ENCODE results near the gene PSMB1.

The PSMB1 gene

DNA sequence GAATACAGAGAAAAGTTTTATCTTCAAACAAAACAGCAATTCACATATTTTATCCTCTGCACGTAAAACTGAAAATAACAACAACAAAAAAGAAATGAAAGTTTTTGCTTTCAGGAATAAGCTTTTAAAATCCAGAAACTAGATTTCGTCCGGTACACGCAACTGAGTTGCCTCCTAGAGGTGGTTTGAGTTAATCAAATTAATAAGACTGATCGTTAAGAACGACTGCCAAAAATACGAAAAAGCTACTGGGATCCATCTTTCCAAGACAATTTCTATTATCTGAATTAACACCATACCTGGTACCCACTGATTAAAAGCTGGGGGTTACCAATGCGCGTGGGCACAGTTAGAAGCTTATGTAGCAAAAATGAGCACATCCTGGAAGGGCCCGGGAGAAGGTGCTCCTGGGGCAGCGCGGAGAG, 30.7 kb upstream of the PSMB1 start:
- in situ Hi-C loops (cut with HindIII; ENCODE audit: low sequenced_read_pairs) = no loop called here
- DNase-seq (ENCODE audit: low read depth, low spot score) = peak; percentile 32
- H3K4me3 ChIP-seq (ENCODE audit: low read depth, low read length) = peak overlapping the region; percentile 89
- TF ChIP-seq, protein P1, sequence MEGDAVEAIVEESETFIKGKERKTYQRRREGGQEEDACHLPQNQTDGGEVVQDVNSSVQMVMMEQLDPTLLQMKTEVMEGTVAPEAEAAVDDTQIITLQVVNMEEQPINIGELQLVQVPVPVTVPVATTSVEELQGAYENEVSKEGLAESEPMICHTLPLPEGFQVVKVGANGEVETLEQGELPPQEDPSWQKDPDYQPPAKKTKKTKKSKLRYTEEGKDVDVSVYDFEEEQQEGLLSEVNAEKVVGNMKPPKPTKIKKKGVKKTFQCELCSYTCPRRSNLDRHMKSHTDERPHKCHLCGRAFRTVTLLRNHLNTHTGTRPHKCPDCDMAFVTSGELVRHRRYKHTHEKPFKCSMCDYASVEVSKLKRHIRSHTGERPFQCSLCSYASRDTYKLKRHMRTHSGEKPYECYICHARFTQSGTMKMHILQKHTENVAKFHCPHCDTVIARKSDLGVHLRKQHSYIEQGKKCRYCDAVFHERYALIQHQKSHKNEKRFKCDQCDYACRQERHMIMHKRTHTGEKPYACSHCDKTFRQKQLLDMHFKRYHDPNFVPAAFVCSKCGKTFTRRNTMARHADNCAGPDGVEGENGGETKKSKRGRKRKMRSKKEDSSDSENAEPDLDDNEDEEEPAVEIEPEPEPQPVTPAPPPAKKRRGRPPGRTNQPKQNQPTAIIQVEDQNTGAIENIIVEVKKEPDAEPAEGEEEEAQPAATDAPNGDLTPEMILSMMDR (IDR thresholded peaks at IDR 0.05; ENCODE audit: low read depth, low read length) = no peak

DNA sequence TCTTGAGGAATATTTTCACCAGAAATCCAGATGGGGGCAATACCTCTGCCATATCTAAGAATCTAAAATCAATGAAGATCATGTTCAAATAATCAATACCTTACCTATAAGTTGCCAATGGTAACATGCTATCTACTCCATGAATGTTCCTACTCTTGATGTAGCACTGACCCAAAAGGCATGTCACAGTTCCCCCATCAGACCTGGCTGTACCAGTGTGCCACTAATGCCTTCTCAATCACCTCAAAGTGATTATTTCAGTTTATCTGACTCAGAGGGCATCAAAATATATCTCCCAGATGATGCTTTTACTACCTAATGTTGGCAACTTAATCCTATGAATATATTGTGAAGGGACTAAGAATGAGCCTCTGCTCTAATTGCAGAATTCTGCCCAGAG, 25.8 kb upstream of the PSMB1 start:
- TF ChIP-seq, protein P1 (IDR thresholded peaks at IDR 0.05; ENCODE audit: low read depth, low read length) = no peak
- no peak overlapping the region for H3K4me3 ChIP-seq (ENCODE audit: low read depth, low read length)
- no peak for DNase-seq (ENCODE audit: low read depth, low spot score)
- in situ Hi-C loops (cut with HindIII; ENCODE audit: low sequenced_read_pairs) = no loop called here

DNA sequence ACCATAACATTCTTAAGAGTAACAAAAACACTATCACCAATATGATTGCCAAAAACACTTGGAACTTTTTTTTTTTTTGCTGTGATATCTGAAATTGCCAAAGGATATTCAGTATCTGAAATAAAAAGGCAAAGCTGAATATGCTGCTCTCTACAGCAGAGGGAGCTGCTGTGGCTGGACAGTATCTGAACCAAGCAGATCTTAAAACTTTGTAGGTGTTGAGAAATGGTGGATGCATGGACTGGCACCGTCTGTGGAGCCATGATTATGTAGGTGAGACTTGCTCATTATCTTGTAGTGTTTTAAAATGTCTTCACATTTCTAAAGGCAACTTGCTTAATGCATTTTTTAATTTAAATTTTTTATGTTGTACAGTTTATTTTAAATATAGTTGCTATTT, 22.1 kb upstream of the PSMB1 start:
- no peak for DNase-seq (ENCODE audit: low read depth, low spot score)
- in situ Hi-C loops (cut with HindIII; ENCODE audit: low sequenced_read_pairs) = no loop called here
- H3K4me3 ChIP-seq (ENCODE audit: low read depth, low read length) = no peak overlapping the region
- TF ChIP-seq, protein P1 (IDR thresholded peaks at IDR 0.05; ENCODE audit: low read depth, low read length) = peak; percentile 38

DNA sequence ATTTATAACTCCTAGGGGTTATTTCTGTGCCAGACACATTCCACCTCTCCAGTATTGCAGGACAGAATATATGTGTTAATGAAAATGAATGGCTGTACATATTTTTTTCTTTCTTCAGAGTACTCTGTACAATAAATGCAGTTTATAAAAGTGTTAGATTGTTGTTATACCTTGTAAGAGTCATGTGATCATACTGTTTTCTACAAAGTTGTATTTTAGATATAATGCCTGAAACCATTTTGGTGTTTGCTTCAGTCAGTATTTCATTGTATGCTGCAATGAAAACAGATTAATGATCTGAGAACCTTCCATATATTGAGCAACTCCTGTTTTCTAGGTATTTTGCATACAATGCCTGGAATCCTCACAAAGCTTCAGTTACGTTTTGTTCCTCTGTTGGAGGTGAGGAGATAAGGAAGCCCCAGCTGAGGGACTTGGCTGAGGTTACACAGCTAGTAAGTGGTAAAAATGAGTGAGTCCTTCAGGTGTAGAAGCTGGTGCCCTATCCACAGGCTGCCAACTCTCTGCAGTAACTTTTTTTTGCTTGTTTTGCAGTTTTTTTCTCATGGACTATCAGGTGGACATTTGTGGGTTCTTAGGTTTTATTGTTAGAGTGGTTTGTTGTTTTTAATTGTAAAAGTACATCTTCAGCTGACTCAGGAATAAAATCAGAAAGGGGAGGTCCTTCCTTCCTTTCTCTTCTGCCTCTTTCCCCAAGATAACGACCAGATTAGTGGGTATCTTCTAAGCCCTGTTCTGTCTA, 19.8 kb upstream of the PSMB1 start:
- in situ Hi-C loops (cut with HindIII; ENCODE audit: low sequenced_read_pairs) = no loop called here
- TF ChIP-seq, protein P1 (IDR thresholded peaks at IDR 0.05; ENCODE audit: low read depth, low read length) = no peak
- H3K4me3 ChIP-seq (ENCODE audit: low read depth, low read length) = no peak overlapping the region
- no peak for DNase-seq (ENCODE audit: low read depth, low spot score)

DNA sequence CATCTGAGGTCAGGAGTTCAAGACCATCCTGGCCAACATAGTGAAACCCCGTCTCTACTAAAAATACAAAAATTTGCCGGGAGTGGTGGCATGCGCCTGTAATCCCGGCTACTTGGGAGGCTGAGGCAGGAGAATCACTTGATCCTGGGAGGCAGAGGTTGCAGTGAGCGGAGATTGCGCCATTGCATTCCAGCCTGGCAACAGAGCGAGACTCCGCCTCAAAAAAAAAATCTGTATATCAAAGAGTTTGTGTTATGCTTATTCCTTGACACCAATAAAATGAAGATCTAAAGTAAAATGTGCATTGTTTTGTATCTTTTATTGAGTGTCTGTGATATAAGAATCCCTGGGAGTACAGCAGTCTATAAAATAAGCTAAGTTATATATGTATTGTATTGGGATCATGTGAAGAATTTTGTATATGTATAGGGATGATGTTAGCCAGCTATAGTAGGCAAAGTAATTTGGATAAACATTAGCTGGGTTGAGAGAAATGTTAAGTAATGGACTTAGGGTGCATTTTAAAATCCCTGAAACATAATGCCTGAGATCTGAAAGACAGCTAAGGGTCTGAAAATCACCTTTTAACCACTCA, 11.9 kb upstream of the PSMB1 start:
- TF ChIP-seq, protein P1 (IDR thresholded peaks at IDR 0.05; ENCODE audit: low read depth, low read length) = no peak
- in situ Hi-C loops (cut with HindIII; ENCODE audit: low sequenced_read_pairs) = no loop called here
- DNase-seq (ENCODE audit: low read depth, low spot score) = no peak
- H3K4me3 ChIP-seq (ENCODE audit: low read depth, low read length) = no peak overlapping the region

DNA sequence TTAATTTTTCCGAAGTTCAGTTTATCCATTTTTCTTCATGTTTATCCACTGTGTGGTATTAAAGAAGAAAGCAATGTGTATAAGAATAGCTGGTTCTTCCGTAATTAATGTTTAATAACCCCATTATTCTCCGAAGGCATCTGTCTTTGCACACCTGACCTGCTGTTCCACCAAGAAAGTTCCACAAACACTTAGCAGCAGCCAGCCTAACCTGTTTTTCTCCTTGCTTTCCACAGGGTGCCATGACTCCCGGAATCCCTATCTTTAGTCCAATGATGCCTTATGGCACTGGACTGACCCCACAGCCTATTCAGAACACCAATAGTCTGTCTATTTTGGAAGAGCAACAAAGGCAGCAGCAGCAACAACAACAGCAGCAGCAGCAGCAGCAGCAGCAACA, 8.4 kb upstream of the PSMB1 start:
- H3K4me3 ChIP-seq (ENCODE audit: low read depth, low read length) = no peak overlapping the region
- DNase-seq (ENCODE audit: low read depth, low spot score) = no peak

More for the DNA sequence above, 8.4 kb upstream of the PSMB1 start:
- in situ Hi-C loops (cut with HindIII; ENCODE audit: low sequenced_read_pairs) = no loop called here
- TF ChIP-seq, protein P1 (IDR thresholded peaks at IDR 0.05; ENCODE audit: low read depth, low read length) = no peak

Data from astrocyte of the spinal cord (primary cell).